Measurements from ENCODE around the gene RCSD1. TPM values are rescaled to one million over a fixed set of nuclear protein-coding genes. Genes with fewer than 3 reads are reported as not detected.
"Not testable (repeated sequence)": the region's sequence is repeated elsewhere in the genome, so short reads cannot be mapped to it uniquely, and the experiment has no call there.

The RCSD1 gene
- total RNA-seq, 5 donors from 2014 or later (not counting 1 experiment from before 2014, with no cell fraction given): 101 to 126 (median 107) TPM

DNA sequence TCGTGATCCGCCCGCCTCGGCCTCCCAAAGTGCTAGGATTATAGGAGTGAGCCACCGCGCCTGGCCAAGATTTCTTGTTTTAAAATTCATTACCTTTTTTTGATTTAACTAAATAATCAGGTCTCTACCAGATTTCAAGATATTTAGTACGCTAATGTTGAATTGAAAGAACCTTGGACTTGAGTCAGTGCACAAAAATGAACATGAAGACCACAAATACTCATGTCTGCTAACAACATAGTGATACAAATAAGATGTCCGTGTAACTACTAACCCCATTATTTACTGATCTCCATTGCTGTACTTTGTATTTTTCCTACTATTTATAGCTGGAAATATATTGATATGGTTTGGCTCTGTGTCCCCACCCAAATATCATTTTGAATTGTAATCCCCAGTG is 108.1 kb downstream of the RCSD1 start:
- no peak overlapping the region for H3K27ac Mint-ChIP-seq
- no peak for ATAC-seq (replicated peaks in 1 of 4)
- no CpG with 5 or more reads among the region's 8 CpGs for WGBS (ENCODE audit: insufficient coverage)

GRCh38 chr1:167739752-167740151 is 109.7 kb downstream of the RCSD1 start:
- ChIA-PET CTCF (no interaction called here), POLR2A (interaction anchor here in 1 of 2 donors (0.6 kb wide), 1 partner anchor 174 kb away, joined by 3 read pairs; no protein-coding TSS in a partner anchor)
- 100% methylated on average over 3 of the region's 3 CpGs for WGBS (ENCODE audit: insufficient coverage)
- Histone ChIP-seq H3K36me3 (ENCODE audit: control insufficient read depth in 2 of 2, extremely low read depth in 1 of 2, insufficient read depth in 1 of 2, low read length in 1 of 2) (no peaks in the 10 kb centered on the region), H3K4me1 (ENCODE audit: control insufficient read depth in 1 of 2, extremely low read depth in 1 of 2, insufficient read depth in 2 of 2, low read length in 2 of 2) (no peaks in the 10 kb centered on the region), H3K9me3 (no peaks in the 10 kb centered on the region), H3K27ac (ENCODE audit: low read length) (no peak overlapping the region), H3K27me3 (replicated peaks in 1 of 2; ENCODE audit: control insufficient read depth in 2 of 2, extremely low read depth in 1 of 2, insufficient read depth in 2 of 2, low read length in 1 of 2) (no peaks in the 10 kb centered on the region), H3K4me3 (ENCODE audit: control insufficient read depth in 1 of 2, extremely low read depth in 1 of 2, low read length in 1 of 2) (no peak overlapping the region)
- H3K4me3 Mint-ChIP-seq: no peak overlapping the region
- no peaks in the 10 kb centered on the region for H3K9me3 Mint-ChIP-seq
- DNase-seq (no peak), ATAC-seq (replicated peaks in 1 of 4) (no peak)
- H3K36me3 Mint-ChIP-seq: peaks cover 6% of the 10 kb centered on the region
- no peaks in the 10 kb centered on the region for H3K27me3 Mint-ChIP-seq
- H3K27ac Mint-ChIP-seq: no peak overlapping the region
- H3K4me1 Mint-ChIP-seq: peaks cover 0 to 5% (median 0%) of the 10 kb centered on the region in 3 donors

More for the DNA sequence above, 108.1 kb downstream of the RCSD1 start:
- Histone ChIP-seq H3K27me3 (replicated peaks in 1 of 2; ENCODE audit: control insufficient read depth in 2 of 2, extremely low read depth in 1 of 2, insufficient read depth in 2 of 2, low read length in 1 of 2) (no peaks in the 10 kb centered on the region), H3K27ac (ENCODE audit: low read length) (no peak overlapping the region), H3K36me3 (ENCODE audit: control insufficient read depth in 2 of 2, extremely low read depth in 1 of 2, insufficient read depth in 1 of 2, low read length in 1 of 2) (no peaks in the 10 kb centered on the region), H3K4me1 (ENCODE audit: control insufficient read depth in 1 of 2, extremely low read depth in 1 of 2, insufficient read depth in 2 of 2, low read length in 2 of 2) (no peaks in the 10 kb centered on the region), H3K4me3 (ENCODE audit: control insufficient read depth in 1 of 2, extremely low read depth in 1 of 2, low read length in 1 of 2) (no peak overlapping the region), H3K9me3 (no peaks in the 10 kb centered on the region)
- no peak for DNase-seq
- POLR2A ChIA-PET: interaction anchor here in 1 of 2 donors (0.7 kb wide), 1 partner anchor 344 kb away, joined by 4 read pairs; no protein-coding TSS in a partner anchor
- CTCF ChIA-PET: no interaction called here
- Mint-ChIP-seq H3K9me3 (no peaks in the 10 kb centered on the region), H3K4me1 (peaks cover 0 to 2% (median 0%) of the 10 kb centered on the region in 3 donors), H3K36me3 (peaks cover 6% of the 10 kb centered on the region), H3K4me3 (no peak overlapping the region), H3K27me3 (no peaks in the 10 kb centered on the region)

DNA sequence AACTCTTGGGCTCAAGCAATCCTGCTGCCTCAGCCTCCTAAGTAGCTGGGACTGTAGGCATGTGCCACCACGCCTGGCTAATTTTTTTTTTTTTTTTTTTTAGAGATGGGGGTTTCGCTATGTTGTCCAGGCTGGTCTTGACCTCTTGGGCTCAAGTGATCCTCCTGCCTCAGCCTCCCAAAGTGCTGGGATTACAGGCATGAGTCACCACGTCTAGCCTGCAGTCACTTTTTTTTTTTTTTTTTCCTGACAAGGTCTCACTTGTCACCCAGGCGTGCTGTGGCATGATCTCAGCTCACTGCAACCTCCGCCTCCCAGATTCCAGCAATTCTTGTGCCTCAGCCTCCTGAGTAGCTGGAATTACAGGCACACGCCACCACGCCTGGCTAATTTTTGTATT is 111.1 kb downstream of the RCSD1 start:
- H3K27ac Mint-ChIP-seq; ATAC-seq (replicated peaks in 1 of 4); H3K9me3 Mint-ChIP-seq; POLR2A ChIA-PET; H3K4me1 Mint-ChIP-seq; H3K36me3 ChIP-seq (ENCODE audit: control insufficient read depth in 2 of 2, extremely low read depth in 1 of 2, insufficient read depth in 1 of 2, low read length in 1 of 2); H3K36me3 Mint-ChIP-seq; H3K27me3 ChIP-seq (replicated peaks in 1 of 2; ENCODE audit: control insufficient read depth in 2 of 2, extremely low read depth in 1 of 2, insufficient read depth in 2 of 2, low read length in 1 of 2); DNase-seq; H3K4me3 ChIP-seq (ENCODE audit: control insufficient read depth in 1 of 2, extremely low read depth in 1 of 2, low read length in 1 of 2); H3K27me3 Mint-ChIP-seq; H3K27ac ChIP-seq (ENCODE audit: low read length); H3K9me3 ChIP-seq; H3K4me3 Mint-ChIP-seq; H3K4me1 ChIP-seq (ENCODE audit: control insufficient read depth in 1 of 2, extremely low read depth in 1 of 2, insufficient read depth in 2 of 2, low read length in 2 of 2): not testable (repeated sequence)
- CTCF ChIA-PET: interaction anchor here in 1 of 2 donors (0.7 kb wide), 1 partner anchor 341 kb away, joined by 6 read pairs; no protein-coding TSS in a partner anchor
- WGBS (ENCODE audit: insufficient coverage): 97% methylated on average over 5 of the region's 7 CpGs

- WGBS (ENCODE audit: insufficient coverage): no CpG with 5 or more reads among the region's 1 CpG
- H3K36me3 ChIP-seq (ENCODE audit: control insufficient read depth in 2 of 2, extremely low read depth in 1 of 2, insufficient read depth in 1 of 2, low read length in 1 of 2); H3K27ac ChIP-seq (ENCODE audit: low read length); ATAC-seq (replicated peaks in 1 of 4); CTCF ChIA-PET; H3K27ac Mint-ChIP-seq; H3K9me3 Mint-ChIP-seq; H3K36me3 Mint-ChIP-seq; H3K4me1 ChIP-seq (ENCODE audit: control insufficient read depth in 1 of 2, extremely low read depth in 1 of 2, insufficient read depth in 2 of 2, low read length in 2 of 2); H3K4me3 Mint-ChIP-seq; H3K27me3 Mint-ChIP-seq; H3K27me3 ChIP-seq (replicated peaks in 1 of 2; ENCODE audit: control insufficient read depth in 2 of 2, extremely low read depth in 1 of 2, insufficient read depth in 2 of 2, low read length in 1 of 2); H3K9me3 ChIP-seq; H3K4me1 Mint-ChIP-seq; H3K4me3 ChIP-seq (ENCODE audit: control insufficient read depth in 1 of 2, extremely low read depth in 1 of 2, low read length in 1 of 2); DNase-seq; POLR2A ChIA-PET: not testable (repeated sequence)
These were observed 112.5 kb downstream of the RCSD1 start for GRCh38 chr1:167742392-167743057.

DNA sequence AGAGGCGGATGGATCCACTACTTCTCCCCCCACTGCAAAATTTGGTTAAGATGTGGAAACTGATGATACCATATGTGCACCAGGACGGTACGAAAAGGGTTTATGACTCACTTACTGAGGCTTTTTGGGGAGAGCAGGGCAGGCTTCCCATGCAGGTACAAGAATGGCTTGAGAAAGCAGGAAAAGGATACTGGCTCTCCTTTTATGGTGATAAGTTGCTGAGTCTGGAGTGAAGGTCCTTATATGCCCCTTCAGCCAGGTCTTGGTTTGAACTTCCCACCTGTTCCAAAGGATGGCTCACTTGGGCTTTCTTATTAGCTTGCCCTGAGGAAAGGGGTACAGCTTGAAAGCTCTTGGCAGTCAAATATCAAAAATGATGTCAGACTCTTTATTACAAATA is 114.9 kb downstream of the RCSD1 start:
- H3K27ac Mint-ChIP-seq: no peak overlapping the region
- no peaks in the 10 kb centered on the region for H3K36me3 Mint-ChIP-seq
- H3K9me3 Mint-ChIP-seq: no peaks in the 10 kb centered on the region
- no peaks in the 10 kb centered on the region for H3K9me3 ChIP-seq
- H3K27me3 Mint-ChIP-seq: no peaks in the 10 kb centered on the region
- no CpG with 5 or more reads among the region's 3 CpGs for WGBS (ENCODE audit: insufficient coverage)
- H3K4me3 ChIP-seq (ENCODE audit: control insufficient read depth in 1 of 2, extremely low read depth in 1 of 2, low read length in 1 of 2): no peak overlapping the region
- no peak for DNase-seq
- no peaks in the 10 kb centered on the region for H3K27me3 ChIP-seq (replicated peaks in 1 of 2; ENCODE audit: control insufficient read depth in 2 of 2, extremely low read depth in 1 of 2, insufficient read depth in 2 of 2, low read length in 1 of 2)
- H3K27ac ChIP-seq (ENCODE audit: low read length): no peak overlapping the region
- POLR2A ChIA-PET: no interaction called here
- no peak overlapping the region for H3K4me3 Mint-ChIP-seq
- no peaks in the 10 kb centered on the region for H3K4me1 ChIP-seq (ENCODE audit: control insufficient read depth in 1 of 2, extremely low read depth in 1 of 2, insufficient read depth in 2 of 2, low read length in 2 of 2)
- peaks cover 0 to 5% (median 2%) of the 10 kb centered on the region in 3 donors for H3K4me1 Mint-ChIP-seq
- CTCF ChIA-PET: no interaction called here
- H3K36me3 ChIP-seq (ENCODE audit: control insufficient read depth in 2 of 2, extremely low read depth in 1 of 2, insufficient read depth in 1 of 2, low read length in 1 of 2): no peaks in the 10 kb centered on the region
- ATAC-seq (replicated peaks in 1 of 4): no peak

DNA sequence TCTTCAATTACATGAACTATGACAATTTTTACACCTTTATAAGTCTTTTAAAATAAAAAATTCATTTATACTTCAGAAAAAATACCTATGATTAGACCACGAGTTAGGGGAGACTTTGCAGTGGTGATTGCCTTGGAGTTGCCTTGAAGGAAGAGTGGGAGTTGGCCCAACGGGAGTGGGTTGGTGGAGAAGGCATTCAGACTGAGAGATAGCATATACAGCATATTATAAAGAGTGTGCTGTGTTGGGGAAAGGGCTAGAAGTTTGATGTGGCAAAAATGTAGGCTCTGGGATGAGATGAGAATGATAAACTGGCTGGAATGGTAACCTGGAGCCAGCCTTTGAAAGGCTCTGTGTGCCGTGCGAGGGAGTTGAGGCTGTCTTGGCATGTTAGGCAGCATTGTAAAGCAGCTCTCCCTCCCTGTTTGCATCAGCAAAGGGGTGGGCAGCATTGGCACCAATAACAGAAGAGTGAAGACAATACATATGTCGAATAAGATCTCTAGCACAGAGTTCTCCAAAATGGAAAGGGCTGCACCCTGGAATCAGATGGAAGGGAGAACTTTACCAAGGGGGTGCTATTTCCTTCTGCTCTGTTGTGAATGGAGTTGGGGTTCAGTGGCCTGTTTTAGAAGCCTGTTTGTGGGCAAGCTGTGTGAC is 116.1 kb downstream of the RCSD1 start:
- WGBS (ENCODE audit: insufficient coverage): 100% methylated on average over 3 of the region's 5 CpGs
- no peaks in the 10 kb centered on the region for H3K9me3 Mint-ChIP-seq
- Histone ChIP-seq H3K9me3 (no peaks in the 10 kb centered on the region), H3K36me3 (ENCODE audit: control insufficient read depth in 2 of 2, extremely low read depth in 1 of 2, insufficient read depth in 1 of 2, low read length in 1 of 2) (no peaks in the 10 kb centered on the region), H3K4me3 (ENCODE audit: control insufficient read depth in 1 of 2, extremely low read depth in 1 of 2, low read length in 1 of 2) (no peak overlapping the region), H3K4me1 (ENCODE audit: control insufficient read depth in 1 of 2, extremely low read depth in 1 of 2, insufficient read depth in 2 of 2, low read length in 2 of 2) (no peaks in the 10 kb centered on the region), H3K27me3 (replicated peaks in 1 of 2; ENCODE audit: control insufficient read depth in 2 of 2, extremely low read depth in 1 of 2, insufficient read depth in 2 of 2, low read length in 1 of 2) (no peaks in the 10 kb centered on the region), H3K27ac (ENCODE audit: low read length) (no peak overlapping the region)
- H3K36me3 Mint-ChIP-seq: no peaks in the 10 kb centered on the region
- DNase-seq (no peak), ATAC-seq (replicated peaks in 1 of 4) (no peak)
- H3K4me1 Mint-ChIP-seq: peaks cover 0 to 5% (median 2%) of the 10 kb centered on the region in 3 donors
- no peak overlapping the region for H3K4me3 Mint-ChIP-seq
- ChIA-PET CTCF (no interaction called here), POLR2A (no interaction called here)
- H3K27ac Mint-ChIP-seq: no peak overlapping the region
- no peaks in the 10 kb centered on the region for H3K27me3 Mint-ChIP-seq
